ENCODE measurements around the gene RPS5. TPM values are rescaled to one million over a fixed set of nuclear protein-coding genes. Genes with fewer than 3 reads are reported as not detected.
A peak's percentile ranks its signal among the peaks of the same experiment; 100 is the strongest.

The RPS5 gene
- total RNA-seq, 1 donor from 2014 or later = 1,209 TPM

DNA sequence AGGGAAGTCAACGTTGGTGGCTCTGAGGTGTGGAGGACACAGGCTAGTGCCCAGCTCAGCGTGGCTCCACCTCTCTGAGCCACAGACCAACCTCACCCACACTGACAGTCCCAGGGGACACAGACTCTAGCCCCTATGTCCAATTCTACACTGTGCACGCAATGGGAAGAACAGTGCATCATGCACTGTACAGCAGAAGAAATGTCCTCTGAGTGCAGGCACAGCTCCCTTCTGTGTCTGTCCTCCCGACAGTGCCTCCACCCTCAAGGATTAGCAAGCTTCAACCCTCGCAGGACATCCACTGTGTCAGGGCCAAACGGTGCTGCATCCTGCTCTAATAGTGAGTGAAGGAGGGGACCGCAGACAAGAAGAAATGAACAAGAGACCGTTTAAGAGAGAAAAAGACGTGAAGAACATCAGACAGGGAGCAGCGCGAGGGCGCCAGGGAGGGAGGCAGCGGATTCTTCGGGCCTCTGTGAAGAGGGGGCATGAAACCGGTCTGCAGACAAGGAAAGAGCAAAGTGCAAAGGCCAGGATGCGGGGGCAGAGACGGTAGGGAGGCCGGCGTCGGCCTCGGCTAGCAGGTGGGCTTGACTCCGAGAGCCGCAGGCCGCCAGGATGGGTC is 6.9 kb upstream of the RPS5 start:
- H3K4me1 Mint-ChIP-seq = peaks cover 15% of the 10 kb centered on the region
- peak overlapping the region; percentile 74 for H3K27ac Mint-ChIP-seq (ENCODE audit: unreplicated experiment)
- no peaks in the 10 kb centered on the region for H3K36me3 Mint-ChIP-seq (ENCODE audit: low read depth)
- TF ChIP-seq, protein P1, sequence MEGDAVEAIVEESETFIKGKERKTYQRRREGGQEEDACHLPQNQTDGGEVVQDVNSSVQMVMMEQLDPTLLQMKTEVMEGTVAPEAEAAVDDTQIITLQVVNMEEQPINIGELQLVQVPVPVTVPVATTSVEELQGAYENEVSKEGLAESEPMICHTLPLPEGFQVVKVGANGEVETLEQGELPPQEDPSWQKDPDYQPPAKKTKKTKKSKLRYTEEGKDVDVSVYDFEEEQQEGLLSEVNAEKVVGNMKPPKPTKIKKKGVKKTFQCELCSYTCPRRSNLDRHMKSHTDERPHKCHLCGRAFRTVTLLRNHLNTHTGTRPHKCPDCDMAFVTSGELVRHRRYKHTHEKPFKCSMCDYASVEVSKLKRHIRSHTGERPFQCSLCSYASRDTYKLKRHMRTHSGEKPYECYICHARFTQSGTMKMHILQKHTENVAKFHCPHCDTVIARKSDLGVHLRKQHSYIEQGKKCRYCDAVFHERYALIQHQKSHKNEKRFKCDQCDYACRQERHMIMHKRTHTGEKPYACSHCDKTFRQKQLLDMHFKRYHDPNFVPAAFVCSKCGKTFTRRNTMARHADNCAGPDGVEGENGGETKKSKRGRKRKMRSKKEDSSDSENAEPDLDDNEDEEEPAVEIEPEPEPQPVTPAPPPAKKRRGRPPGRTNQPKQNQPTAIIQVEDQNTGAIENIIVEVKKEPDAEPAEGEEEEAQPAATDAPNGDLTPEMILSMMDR (conservative IDR thresholded peaks at IDR 0.05) = no peak
- DNase-seq (ENCODE audit: low read depth, low spot score) = no peak
- H3K4me3 Mint-ChIP-seq = peak overlapping the region; percentile 89
- no peaks in the 10 kb centered on the region for H3K9me3 Mint-ChIP-seq
- no peaks in the 10 kb centered on the region for H3K27me3 Mint-ChIP-seq (ENCODE audit: low read depth)

DNA sequence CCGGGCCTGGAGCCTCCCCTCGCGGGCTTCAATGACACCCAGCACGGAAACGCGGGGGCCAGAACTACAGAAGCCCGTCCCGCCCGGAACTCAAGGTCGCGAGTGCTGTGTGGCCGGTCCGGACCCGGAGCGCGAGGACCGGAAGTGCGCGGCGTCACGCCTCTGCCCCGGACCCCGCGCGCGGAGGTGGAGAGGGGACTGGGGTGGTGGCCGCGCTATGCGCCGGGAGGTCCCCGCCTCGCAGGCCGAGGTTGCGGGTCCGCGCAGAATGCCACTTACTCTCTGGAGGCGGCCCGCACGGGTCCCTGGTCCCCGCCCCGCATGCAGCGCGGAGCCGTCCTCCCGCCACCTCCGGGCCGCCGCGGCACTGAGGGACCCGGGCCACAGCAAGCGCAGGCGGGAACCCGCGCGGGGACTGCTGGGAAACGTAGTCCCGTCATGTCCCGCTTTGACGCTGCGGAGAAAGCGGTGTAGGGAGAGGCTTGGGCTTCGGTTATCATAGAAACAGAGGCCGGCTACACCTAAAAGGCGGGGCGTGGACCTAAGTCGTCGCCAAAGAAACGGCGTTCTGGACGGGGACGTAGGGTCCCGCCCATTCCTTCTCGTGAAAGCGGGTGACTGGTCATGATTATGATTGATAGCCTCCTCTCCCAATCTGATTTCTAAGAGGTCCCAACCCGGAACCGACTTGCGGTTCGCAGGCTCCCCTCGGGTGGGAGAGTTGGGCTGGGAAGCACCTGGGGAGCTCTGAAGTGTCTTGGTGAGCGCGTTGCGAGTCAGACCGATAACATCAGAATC is 6.2 kb upstream of the RPS5 start, which contains the start of gene ZNF837:
ZNF837 (minus strand) TSS at position 369 of the 798 bp plus-strand sequence. CDS start 11,698 bp downstream, outside the sequence.
- DNase-seq (ENCODE audit: low read depth, low spot score) = peak; percentile 92
- Mint-ChIP-seq H3K4me3 (peak within 1 kb of the TSS; percentile 96), H3K4me1 (peaks cover 20% of the 10 kb centered on the region), H3K27ac (ENCODE audit: unreplicated experiment) (peak within 1 kb of the TSS; percentile 74), H3K36me3 (ENCODE audit: low read depth) (no peaks in the 10 kb centered on the region), H3K9me3 (no peaks in the 10 kb centered on the region), H3K27me3 (ENCODE audit: low read depth) (no peaks in the 10 kb centered on the region)
- TF ChIP-seq, protein P1 (conservative IDR thresholded peaks at IDR 0.05) = no peak

DNA sequence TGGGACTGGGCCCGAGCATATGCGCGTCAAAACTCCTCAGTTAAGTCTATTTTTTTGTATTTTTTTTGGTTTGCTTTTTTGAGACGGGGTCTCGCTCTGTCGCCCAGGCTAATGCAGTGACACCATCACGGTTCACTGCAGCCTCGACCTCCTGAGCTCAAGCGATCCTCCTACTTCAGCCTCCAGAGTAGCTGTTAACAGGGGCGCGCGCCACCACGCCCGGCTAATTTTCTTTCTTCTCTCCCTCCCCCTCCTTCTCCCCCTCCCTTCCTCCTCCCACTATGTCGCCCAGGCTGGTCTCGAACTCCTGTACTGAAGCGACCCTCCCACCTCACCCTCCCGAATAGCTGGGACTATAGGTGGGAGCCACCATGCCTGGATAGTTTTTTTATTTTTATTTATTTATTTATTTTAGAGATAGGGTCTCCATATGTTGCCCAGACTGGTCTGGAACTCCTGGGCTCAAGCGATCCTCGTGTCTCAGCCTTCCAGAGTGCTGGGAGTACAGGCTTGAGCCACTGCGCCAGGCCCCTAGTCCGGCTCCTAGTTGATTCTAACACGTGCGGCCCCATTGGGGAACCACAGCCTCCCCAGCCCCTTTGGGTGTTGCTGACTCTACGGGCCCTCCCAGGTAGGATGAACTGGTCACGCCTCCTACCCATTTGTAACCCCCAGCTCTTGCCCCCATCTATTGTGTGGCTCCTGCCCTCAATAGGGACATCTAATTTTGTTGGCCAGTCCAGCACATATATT is 5.4 kb upstream of the RPS5 start:
- no peak for DNase-seq (ENCODE audit: low read depth, low spot score)
- Mint-ChIP-seq H3K27me3 (ENCODE audit: low read depth) (no peaks in the 10 kb centered on the region), H3K27ac (ENCODE audit: unreplicated experiment) (peak overlapping the region; percentile 75), H3K4me1 (peaks cover 20% of the 10 kb centered on the region), H3K9me3 (no peaks in the 10 kb centered on the region), H3K36me3 (ENCODE audit: low read depth) (no peaks in the 10 kb centered on the region), H3K4me3 (peak overlapping the region; percentile 96)
- TF ChIP-seq, protein P1 (conservative IDR thresholded peaks at IDR 0.05) = no peak

DNA sequence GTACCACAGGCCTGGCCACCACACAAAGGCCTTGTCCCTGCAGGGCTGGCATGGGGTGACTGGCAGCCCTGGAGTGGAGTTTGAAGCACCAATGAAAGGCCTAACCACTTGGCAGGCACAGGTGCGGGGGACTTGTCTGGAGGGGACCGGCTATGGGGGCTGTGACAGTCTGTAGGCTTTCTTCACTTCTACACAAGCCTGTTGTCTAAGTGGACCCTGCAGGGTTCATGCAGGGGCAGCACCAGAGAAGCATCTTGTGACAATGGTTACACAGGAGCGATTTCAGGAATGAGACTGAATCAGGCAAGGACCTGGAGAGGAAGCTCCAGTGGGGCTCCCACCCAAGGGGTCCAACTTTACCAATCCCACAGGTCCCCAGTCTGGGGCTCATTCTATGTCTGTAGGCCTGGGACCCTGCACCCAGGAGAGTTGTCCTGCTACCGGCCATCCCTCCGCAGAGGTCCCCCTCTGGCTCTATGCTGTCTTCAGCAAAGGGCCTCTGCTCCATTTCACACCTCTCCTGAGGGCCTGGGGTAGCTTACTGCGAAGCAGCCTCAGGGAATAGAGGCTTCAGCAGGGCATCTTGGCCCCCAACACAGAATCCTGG is 4.0 kb upstream of the RPS5 start:
- no peak overlapping the region for H3K27ac Mint-ChIP-seq (ENCODE audit: unreplicated experiment)
- peaks cover 3% of the 10 kb centered on the region for H3K36me3 Mint-ChIP-seq (ENCODE audit: low read depth)
- TF ChIP-seq, protein P1 (conservative IDR thresholded peaks at IDR 0.05) = no peak
- peaks cover 33% of the 10 kb centered on the region for H3K4me1 Mint-ChIP-seq
- H3K4me3 Mint-ChIP-seq = peak overlapping the region; percentile 99
- H3K27me3 Mint-ChIP-seq (ENCODE audit: low read depth) = peaks cover 4% of the 10 kb centered on the region
- no peaks in the 10 kb centered on the region for H3K9me3 Mint-ChIP-seq
- DNase-seq (ENCODE audit: low read depth, low spot score) = no peak

DNA sequence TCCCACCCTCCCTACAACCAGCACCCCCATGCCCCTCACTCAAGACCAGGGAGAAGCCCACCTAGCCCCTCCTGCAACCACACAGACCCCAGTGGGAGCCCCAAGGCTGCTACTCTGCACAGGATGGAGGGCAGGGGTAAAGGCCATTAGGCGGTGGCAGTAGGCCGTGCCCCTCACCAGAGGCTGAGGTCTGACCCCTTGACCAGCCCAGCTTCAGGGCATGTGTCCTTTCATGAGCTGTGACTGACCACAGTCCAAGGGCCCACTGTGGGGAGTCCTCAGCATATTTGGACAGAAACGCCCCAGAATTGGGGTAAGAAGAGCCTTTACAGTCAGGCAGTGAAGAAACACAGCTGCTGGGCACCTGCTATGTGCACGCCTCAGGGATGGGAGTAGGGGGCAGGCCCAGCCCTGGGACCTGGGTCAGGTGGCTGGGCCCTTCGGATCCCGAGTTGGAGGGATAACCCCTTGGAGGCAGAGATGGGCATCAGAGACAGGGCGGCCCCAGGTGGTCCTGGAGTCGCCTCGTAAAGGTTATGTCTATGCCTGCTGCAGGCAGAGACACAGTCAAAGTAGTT is 1.7 kb upstream of the RPS5 start:
- H3K9me3 Mint-ChIP-seq = no peaks in the 10 kb centered on the region
- H3K27ac Mint-ChIP-seq (ENCODE audit: unreplicated experiment) = peak overlapping the region; percentile 87
- peak overlapping the region; percentile 99 for H3K4me3 Mint-ChIP-seq
- H3K36me3 Mint-ChIP-seq (ENCODE audit: low read depth) = peaks cover 10% of the 10 kb centered on the region
- TF ChIP-seq, protein P1 (conservative IDR thresholded peaks at IDR 0.05) = no peak
- no peak for DNase-seq (ENCODE audit: low read depth, low spot score)
- peaks cover 36% of the 10 kb centered on the region for H3K4me1 Mint-ChIP-seq
- peaks cover 4% of the 10 kb centered on the region for H3K27me3 Mint-ChIP-seq (ENCODE audit: low read depth)

All from neural crest cell (in vitro differentiated cells).